Activated CD4-positive, alpha-beta memory T cell treated with anti-CD3 and anti-CD28 coated beads for 36 hours (primary cell): ENCODE data around the gene SH3TC2. TPM values are rescaled to one million over a fixed set of nuclear protein-coding genes. Genes with fewer than 3 reads are reported as not detected.

Experiments used
- microRNA-seq: library from miRNA; unstranded; fragments of <30 nt; microRNA quantifications from one replicate; pipeline ENCODE4 v1.2.0, GENCODE V29; 2022; ENCODE audit warnings: borderline number of aligned reads, borderline microRNAs expressed, borderline replicate concordance
- total RNA-seq, 2 experiments: library from RNA; stranded (reverse); gene quantifications; one replicate each; pipeline ENCODE4 v1.2.3, GENCODE V29; 2021

SH3TC2 gene
- total RNA-seq, 2 experiments from 2014 or later, result not detected

Small RNA genes lying within 50 kb of the gene (microRNA-seq; reads per million reads assigned to microRNA genes)
- not detected for gene MIR584

Other genes starting within 250 kb of the SH3TC2 start
- gene ADRB2, start 236.5 kb downstream of the SH3TC2 start, total RNA-seq, result under 1 TPM; 0.36 to 0.52 TPM
- gene ABLIM3, start 78.4 kb upstream of the SH3TC2 start, total RNA-seq, result under 1 TPM; 0.10 to 0.24 TPM
- gene AFAP1L1, start 208.8 kb upstream of the SH3TC2 start, total RNA-seq, result not detected